HG03565 (cell line): Measurements from ENCODE around the gene GAK.
"Not testable (repeated sequence)": the region's sequence is repeated elsewhere in the genome, so short reads cannot be mapped to it uniquely, and the experiment has no call there.

ENCODE experiments used
- ATAC-seq: cut with Tn5 transposase; IDR thresholded peaks from one replicate; pipeline ENCODE4 v1.9.1; 2021; ENCODE audit warnings: mild to moderate bottlenecking, moderate library complexity; ENCODE audit not compliant: unreplicated experiment

The GAK gene

GRCh38 chr4:821181-821591, 110.9 kb downstream of the GAK start:
- no peak for ATAC-seq

DNA sequence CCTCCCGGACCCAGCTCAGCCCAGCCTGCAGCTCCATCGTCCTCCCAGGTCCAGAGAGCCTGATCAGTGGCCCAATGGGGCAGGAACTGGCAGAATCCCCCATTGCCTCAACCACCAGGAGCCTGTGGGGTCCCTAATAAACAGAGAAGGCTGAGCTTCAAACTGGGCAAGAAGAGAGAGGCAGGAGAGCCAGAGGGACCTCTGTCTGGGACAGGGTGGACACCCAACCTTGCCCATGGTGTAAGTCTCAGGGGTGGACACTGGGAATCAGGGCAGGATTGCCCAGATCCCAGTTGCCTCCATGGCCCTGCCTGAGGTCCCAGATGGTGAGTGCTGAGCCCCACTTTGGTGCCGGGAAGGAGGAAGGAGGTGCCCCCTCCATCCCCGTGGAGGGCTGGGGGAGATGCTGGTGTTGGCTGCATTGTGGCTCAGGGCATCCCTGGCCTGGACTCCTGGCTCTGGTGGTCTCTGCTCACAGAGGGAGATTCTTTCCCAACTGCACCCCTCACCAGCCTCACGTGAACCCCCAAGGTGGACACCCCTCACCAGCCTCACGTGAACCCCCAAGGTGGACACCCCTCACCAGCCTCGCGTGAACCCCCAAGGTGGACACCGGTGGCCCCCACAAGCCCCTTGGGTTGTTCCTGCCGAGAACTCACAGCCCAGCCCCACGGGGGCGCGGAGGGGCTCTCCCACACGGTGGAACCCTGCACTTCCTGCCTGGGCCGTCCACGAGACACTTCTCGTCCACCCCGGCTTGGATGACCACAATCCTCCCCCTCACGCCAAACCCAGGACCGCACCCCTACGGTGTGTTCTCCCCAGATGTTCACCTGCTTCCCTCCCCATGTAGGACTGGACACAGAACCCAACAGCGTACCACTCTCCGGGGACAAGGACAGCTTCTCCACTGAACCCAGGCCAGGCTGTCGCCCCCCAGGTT, 111.6 kb downstream of the GAK start:
- no peak for ATAC-seq

GRCh38 chr4:819401-820229, 112.5 kb downstream of the GAK start:
- no peak for ATAC-seq

- ATAC-seq: no peak
These were observed 113.8 kb downstream of the GAK start for GRCh38 chr4:818106-818921.

GRCh38 chr4:815464-816146, 116.5 kb downstream of the GAK start:
- no peak for ATAC-seq

- no peak for ATAC-seq
These were observed 117.7 kb downstream of the GAK start for GRCh38 chr4:814312-814850.

- ATAC-seq: no peak
These were observed 118.2 kb downstream of the GAK start for GRCh38 chr4:813900-814299.

DNA sequence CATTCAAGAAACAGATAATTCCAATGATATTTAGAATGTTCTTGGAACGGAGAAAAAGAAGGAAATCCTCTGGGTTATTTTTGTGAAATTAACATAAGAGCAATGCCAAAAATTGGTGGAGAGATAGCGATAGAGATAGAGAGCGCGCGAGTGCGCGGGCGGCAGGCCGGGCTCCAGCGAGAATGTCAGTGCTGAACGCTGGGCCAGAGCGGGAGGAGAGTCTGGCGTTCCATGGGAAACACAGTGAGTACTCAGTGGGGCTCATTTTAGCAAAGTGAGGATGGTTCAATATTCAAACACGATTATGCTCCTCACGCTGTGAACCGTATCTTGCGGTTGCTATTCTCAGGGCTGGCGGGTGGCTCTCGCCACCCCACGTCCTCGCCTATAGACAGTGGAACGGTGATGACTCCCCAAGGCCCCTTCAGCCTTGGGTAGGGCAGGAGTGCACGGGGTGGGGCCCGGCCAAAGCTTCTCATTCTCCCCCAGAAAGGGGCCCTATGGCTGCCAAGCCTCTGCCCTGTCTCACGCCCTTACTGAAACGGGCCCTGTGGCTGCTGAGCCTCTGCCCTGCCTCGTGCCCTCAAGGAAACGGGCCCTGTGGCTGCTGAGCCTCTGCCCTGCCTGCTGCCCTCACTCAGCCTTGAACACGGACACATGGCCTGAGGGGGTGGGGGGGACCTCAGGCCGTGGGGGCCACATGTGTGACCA, 123.1 kb downstream of the GAK start:
- no peak for ATAC-seq

- ATAC-seq: no peak
These were observed 124.3 kb downstream of the GAK start for GRCh38 chr4:807792-808191.

DNA sequence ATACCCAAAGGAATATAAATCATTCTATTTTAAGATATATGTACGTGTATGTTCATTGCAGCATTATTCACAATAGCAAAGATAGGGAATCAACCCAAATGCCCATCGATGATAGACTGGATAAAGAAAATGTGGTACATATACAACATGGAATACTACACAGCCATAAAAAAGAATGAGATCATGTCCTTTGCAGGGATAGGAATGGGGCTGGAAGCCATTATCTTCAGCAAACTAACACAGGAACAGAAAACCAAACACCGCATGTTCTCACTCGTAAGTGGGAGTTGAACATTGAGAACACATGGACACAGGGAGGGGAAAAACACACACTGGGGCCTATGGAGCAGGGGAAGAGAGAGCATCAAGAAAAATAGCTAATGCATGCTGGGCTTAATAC, 125.1 kb downstream of the GAK start:
- ATAC-seq: not testable (repeated sequence)

DNA sequence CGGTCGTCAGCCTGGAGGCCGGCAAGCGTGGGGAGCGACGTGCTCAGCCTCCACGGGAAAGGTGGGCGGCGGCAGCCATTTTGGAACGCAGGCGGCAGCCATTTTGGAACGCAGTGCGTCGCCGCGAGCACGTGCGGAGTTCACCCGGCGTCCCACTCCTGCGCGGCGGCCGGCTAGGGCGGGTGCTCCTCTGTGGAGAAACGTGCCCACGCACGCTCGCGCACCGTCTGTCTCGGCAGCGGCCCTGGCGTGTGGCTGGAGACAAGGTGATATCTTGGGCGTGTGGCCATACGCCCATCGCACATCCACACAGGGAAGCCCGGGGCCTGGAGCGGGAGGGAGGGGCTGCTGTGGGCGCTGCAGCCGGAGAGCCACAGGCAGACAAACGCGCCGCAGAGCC, 127.3 kb downstream of the GAK start:
- no peak for ATAC-seq

DNA sequence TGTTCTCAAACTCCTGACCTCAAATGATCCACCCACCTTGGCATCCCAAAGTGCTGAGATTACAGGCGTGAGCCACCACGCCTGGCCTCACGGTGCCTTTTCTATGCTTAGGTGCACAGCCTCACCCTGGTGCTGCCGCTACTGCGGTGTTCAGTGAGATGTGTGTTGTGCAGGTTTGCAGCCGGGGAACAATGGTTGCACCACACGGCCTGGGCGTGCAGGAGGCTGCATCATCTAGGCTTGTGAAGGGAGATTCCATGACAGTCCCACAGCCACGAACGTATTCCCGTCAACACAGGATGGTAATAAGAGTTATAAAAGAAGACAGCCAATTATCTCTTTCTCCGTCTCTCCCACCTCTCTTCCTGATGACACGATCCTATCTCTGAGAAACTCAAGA, 128.2 kb downstream of the GAK start:
- no peak for ATAC-seq

GRCh38 chr4:801436-802124, 130.5 kb downstream of the GAK start:
- ATAC-seq: no peak
